Measurements from ENCODE around the gene SDE2.
"Not testable (repeated sequence)": the region's sequence is repeated elsewhere in the genome, so short reads cannot be mapped to it uniquely, and the experiment has no call there.

The SDE2 gene

DNA sequence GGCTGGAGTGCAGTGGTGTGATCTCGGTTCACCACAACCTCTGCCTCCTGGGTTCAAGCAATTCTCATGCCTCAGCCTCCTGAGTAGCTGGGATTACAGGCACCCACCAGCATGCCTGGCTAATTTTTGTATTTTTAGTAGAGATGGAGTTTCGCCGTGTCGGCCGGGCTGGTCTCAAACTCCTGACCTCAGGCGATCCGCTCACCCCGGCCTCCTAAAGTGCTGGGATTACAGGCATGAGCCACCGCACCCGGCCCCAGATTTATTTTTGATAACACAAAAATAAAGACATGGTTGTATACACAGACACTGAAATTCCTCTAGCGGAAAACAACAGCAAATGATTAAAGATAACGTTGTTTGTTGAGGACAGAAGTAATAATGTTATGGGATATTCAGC is 24.0 kb downstream of the SDE2 start:
- not testable (repeated sequence) for DNase-seq (ENCODE audit: low spot score)

DNA sequence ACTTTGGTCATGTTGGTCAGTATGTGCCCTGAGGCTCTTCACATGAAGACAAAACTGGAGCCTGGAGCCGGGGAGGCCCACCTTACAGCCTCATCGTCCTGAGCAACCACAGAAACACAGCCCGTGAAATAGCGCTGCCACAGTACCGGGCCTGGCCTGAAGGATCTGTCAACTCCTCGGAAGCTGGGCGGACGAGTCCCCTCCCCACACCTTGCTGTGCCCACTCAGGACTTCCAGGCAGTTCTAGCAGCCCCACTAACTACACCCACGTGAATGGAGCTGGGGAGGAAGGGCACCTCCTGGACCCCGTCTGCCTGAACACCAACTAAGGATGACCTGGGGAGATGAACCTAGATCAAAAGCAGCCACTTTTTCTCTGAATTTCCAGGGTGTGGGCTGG is 24.7 kb downstream of the SDE2 start:
- no peak for DNase-seq (ENCODE audit: low spot score)

DNA sequence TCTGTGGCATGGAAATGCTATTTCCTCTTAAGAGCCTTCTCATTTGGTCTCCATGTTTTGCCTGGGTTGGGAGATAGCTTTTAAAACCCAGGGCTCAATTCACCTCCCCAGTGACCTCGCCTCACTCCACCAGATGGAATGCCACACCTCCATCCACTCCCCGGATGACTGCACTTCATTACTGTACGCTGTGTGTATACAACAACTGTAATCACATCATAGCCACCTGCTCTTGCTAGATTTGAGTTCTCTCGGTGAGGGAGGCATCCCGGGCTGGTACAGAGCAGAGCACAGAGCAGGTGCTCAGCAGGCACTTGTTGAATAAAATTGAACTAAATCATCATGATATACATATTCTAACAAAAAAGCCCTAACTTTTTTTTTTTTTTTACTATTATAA is 26.0 kb downstream of the SDE2 start:
- peak; percentile 64 for DNase-seq (ENCODE audit: low spot score)

DNA sequence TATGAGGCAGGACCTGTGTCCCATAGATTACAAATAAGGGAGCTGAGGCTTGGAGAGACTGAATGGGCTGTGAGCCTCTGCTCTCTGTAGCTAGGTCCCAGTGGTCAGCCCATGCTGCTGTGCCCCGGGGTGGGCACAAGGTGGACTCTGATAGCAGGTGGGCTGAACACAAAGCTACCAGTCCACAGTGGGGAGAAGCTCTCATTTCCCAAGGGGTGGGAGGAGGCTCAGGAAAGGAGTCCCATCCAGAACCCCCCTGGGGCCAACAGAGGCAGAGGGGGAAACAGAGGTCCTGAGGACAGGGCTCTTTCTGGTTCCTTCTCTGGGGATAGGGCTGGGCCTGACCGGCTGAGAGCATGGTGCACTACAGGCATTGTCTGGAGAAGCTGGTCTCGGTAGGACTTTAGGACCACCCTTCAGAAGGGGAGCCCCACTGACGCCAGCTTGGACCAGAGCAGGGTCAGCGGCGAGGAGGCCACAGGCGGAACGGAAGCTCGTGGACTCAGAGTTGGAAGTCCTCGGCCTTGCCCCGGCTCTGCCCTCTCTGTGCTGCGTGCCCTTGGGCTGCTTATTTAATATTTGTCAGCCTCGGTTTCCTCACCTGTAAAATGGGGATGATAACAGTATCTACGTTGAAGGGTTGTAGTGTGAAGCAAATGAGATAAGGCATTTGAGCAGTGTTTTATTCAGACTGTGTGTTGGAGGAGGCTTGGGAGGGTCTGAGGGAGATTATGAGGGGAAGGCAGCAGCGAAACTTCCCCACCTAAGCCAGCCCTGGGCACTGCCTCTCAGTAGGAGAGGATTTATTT is 26.6 kb downstream of the SDE2 start:
- no peak for DNase-seq (ENCODE audit: low spot score)

DNA sequence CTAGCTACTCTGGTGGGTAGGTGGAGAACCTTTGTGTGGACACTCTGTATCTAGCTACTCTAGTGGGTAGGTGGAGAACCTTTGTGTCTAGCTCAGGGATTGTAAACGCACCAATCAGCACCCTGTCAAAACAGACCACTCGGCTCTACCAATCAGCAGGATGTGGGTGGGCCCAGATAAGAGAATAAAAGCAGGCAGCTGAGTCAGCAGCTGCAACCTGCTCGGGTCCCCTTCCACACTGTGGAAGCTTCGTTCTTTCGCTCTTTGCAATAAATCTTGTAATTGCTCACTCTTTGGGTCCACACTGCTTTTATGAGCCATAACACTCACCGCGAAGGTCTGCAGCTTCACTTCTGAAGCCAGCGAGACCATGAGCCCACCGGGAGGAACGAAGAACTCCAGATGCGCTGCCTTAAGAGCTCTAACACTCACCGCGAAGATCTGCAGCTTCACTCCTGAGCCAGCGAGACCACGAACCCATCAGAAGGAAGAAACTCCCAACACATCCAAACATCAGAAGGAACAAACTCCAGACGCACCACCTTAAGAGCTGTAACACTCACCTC is 28.5 kb downstream of the SDE2 start:
- DNase-seq (ENCODE audit: low spot score) = not testable (repeated sequence)

DNA sequence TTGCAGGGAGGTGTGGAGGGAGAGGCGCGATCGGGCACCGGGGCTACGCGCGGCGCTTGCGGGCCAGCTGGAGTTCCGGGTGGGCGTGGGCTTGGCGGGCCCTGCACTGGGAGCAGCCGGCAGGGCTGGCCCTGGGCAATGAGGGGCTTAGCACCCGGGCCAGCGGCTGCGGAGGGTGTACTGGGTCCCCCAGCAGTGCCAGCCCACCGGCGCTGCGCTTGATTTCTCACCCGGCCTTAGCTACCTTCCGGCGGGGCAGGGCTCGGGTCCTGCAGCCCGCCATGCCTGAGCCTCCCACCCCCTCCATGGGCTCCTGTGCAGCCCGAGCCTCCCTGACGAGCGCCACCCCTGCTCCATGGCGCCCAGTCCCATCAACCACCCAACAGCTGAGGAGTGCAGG is 29.4 kb downstream of the SDE2 start:
- not testable (repeated sequence) for DNase-seq (ENCODE audit: low spot score)

DNA sequence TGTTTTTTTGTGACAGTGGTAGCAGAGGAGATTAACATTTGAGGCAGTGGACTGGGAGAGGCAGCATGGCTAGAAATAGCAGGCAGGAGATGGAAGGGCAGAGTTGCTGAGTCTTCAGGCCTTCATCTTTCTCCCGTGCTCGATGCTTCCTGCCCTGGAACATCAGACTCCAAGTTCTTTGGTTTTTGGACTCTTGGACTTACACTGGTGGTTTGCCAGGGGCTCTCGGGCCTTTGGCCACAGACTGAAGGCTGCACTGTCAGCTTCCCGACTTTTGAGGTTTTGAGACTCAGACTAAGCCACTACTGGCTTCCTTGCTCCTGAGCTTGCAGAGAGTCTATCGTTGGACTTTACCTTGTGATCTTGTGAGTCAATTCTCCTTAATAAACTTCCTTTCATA is 33.9 kb downstream of the SDE2 start:
- DNase-seq (ENCODE audit: low spot score) = no peak

DNA sequence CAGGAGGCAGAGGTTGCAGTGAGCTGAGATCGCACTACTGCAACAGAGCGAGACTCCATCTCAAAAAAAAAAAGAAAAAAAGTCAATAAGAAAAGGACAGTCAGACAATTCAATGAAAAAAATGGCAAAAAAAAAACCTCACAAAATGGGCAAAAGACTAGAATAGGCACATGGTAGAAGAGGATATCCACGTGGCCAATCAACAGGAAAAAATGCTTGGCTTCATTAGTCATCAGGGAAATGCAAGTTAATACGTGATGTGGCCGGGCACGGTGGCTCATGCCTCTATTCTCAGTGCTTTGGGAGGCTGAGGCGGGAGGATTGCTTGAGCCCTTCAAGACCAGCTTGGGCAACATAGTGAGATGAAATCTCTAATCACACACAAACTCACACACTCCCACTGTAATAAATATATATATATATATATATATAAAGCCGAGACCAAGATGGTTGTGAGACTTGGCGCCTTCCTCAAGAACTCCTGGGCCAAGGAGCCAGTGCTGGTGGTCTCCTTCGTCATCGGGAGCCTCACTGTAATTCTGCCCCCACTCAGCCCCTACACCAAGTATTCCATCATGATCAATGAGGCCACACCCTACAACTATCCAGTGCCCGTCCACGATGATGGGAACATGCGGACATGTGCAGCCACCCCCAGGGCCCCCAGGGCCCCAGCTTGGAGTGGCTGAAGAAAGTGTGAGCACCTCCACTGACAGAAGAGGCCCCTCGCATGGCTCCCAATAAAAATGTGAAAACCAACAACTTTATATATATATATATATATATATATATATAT is 35.2 kb downstream of the SDE2 start:
- no peak for DNase-seq (ENCODE audit: low spot score)

DNA sequence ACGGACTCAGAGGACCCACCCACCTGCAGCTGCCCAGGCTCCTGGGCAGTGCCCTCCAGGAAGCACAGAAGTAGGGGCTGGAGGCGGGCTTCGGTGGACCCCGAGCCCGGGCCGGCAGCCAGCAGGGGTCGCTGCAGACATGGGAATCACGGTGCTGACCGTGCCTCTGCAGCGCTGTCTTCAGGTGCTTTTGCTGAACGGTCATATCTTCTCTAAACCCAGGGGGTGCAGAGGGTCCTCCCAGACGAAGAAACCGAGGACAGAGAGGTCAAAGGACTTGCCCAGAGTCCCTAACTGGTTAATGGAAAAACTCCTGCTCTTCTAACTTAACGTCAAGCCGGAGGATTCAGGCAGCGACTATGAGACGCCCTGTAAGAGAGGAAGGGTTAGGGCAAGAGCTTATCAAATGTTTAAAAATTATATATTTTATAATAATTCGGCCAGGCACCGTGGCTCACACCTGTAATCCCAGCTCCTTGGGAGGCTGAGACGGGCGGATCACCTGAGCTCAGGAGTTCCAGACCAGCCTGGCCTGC is 36.6 kb downstream of the SDE2 start:
- DNase-seq (ENCODE audit: low spot score) = peak; percentile 70

DNA sequence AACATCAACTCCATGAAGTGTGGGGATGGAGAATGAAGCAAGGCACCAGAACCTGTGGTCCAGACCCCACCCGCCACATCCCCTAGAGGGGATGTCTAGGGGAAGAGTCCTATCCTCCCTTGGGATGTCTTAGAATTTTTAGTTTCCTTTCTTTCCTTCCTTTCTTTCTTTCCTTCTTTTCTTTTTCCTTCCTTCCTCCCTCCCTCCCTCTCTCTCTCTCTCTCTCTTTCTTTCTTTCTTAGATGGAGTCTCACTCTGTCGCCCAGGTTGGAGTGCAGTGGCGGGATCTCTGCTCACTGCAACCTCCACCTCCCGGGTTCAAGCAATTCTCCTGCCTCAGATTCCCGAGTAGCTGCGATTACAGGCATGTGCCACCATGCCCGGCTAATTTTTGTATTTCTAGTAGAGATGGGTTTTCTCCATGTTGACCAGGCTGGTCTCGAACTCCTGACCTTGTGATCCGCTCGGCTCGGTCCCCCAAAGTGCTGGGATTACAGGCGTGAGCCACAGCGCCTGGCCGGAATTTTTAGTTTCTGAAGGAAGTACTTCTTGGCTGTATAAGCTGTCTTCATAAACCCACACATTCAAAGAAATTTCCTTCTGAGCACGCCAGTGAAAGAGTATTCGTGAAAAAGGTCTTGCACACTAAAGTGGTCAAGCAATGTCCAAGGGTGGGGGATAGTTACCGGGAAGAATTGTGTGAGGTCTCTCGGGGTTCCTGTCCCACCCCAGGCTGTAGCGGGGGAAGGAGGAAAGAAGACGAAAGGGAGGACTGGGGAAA is 37.3 kb downstream of the SDE2 start:
- no peak for DNase-seq (ENCODE audit: low spot score)

DNA sequence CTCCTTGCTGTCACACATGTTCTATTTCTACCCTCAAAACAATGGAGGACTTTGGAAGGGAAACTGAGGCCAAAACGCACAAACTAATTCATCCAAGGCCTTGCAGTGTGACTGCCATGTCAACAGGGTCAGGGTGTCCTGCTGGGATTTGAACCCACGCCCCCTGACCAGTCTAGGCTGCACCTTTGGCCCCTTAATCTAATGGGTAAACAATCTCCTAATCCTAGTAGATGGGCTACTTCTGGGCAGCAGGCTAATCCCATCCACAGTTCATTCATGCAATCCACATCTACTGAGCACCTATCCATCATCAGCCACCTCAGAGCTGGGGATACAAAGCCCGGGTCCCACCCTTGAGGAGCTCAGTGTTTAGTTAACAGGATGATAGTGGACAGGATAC is 41.1 kb downstream of the SDE2 start:
- no peak for DNase-seq (ENCODE audit: low spot score)

DNA sequence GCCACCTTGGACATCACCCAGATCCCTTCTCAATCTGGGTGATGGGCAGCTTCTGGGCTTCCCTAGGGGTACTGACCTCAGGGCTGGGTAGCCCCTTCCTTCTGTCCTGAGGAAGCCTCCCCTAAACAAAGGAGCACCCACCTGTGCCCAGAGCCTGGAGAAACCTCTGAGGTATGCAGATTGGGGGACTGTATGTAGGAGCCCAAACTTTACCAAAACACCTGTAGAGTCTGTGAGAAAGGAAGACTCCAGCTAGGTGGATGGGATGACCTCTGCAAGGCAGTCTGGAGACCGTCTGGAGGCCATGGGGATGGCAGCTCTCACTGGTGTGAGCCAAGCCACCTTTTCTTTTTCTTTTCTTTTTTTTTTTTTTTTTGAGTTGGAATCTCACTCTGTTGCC is 44.4 kb downstream of the SDE2 start:
- no peak for DNase-seq (ENCODE audit: low spot score)

DNA sequence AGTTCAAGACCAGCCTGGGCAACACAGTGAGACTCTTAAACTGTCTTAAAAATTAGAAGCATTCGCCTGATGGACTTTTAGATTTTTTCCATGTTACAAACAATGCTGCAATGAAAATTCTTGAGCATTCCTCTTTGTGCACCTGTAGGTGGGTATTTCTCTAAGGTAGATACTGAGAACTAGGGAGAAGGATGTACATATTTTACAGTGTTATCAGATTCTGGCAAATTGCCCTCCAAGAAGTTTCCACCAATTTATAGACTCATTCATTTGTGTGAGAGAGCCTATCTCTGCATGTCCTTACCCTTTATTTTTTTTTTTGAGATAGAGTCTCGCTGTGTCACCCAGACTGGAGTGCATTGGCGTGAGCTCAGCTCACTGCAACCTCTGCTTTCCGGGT is 45.8 kb downstream of the SDE2 start:
- DNase-seq (ENCODE audit: low spot score) = no peak

DNA sequence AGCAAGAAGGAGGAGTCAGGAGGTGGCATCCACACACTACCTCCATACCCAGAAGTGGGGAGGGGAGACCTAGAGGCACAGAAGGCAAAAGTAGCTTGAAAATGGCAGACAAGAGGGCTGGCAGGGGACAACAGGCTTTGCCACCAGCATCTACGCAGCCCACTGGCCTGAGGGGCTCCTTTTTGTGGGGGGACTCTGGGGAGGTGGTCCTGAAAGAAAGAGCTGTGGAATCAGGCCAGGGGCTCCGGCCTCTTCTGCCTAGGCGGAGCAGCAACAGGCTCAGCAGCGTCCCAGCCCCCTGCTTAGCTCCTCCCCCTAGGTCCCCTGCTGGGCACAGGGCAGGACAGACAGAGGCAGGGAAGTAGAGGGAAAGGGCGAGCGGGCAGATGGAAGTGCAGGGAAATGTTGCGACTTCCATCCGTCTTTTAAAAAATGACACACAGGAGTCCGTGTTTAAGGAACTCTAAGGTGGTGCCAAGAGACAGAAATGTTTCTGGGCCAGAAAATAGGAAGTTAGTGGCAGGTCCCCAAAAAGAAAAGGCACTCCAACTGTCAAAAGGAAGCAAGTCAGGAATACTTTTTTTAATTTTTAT is 48.1 kb downstream of the SDE2 start:
- DNase-seq (ENCODE audit: low spot score) = no peak

DNA sequence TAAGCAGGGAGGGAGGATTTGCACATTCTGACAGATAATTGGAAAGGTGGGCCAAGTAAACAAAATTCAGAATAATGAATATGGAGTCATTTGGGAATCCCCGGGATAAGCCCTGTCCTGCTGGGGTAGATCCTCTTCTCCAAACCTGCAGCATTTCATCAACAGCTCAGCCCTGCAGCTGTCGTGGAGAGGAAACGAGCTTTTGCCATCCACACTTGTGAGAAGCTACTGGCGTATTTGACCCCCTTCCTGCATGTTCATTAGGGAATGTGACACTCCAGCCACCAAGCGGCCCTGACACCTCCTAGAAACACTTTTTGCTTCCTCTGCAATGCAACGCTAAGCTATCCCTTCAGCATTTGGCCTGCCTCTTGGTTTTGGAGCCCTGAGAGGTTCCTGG is 50.1 kb downstream of the SDE2 start:
- no peak for DNase-seq (ENCODE audit: low spot score)

DNA sequence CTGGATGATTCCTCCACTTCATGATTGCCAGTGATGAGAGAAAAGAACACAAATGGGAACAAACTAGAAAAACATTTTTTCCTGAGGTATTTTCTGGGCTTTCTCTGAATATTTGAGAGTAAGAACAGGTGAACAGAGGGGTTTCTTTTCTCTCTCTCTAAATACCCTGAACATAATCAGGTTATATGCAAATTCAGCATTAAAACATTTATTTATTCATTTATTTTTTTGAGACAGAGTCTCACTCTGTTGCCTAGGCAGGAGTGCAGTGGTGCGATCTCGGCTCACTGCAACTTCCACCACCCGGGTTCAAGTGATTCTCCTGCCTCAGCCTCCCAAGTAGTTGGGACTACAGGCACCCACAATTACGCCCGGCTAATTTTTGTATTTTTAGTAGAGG is 52.3 kb downstream of the SDE2 start:
- no peak for DNase-seq (ENCODE audit: low spot score)

DNA sequence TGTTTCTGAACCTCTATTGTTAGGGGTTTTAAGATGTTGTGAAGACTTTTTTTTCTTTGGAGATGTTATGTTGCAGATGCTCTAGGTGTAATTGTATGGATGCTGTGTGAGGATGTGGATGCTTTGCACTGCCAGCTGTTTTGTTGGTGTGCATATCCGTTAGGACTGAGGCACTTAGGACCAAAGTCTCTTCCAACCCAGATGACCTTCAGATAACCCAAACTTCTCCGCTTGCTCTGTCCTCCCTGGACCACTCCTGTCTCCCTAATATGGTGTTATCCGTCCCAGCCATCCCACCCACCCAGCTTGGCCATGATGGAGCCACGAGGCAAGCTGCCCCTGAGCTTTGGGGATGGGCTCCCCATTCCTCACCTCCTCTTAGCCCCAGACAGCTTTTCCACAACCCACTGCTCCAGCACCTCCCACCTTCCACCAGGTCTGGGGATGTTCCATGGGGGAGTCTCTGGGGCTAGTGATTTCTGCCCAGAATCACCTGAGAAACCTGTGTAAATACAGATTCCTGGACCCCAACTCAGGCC is 53.0 kb downstream of the SDE2 start:
- no peak for DNase-seq (ENCODE audit: low spot score)

DNA sequence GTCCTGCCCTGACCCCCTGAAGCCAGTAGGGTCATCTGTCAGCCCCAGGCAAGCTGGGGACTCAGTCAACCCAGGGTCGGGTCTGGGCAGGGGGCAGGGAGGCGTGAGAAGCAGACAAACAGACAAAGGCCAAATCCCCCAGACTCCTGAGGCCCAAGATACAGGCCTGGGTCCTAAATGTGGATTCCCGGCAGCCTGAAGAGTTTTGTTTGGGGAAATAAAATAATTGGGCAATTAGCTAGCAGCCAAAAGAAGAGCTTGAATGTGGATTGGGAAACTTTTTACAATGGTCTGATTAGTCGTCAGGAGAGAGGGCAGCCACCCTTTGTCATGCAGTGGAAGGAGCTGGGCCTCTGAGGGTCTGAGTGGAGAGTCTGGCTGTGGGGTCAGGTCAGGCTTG is 53.6 kb downstream of the SDE2 start:
- no peak for DNase-seq (ENCODE audit: low spot score)

DNA sequence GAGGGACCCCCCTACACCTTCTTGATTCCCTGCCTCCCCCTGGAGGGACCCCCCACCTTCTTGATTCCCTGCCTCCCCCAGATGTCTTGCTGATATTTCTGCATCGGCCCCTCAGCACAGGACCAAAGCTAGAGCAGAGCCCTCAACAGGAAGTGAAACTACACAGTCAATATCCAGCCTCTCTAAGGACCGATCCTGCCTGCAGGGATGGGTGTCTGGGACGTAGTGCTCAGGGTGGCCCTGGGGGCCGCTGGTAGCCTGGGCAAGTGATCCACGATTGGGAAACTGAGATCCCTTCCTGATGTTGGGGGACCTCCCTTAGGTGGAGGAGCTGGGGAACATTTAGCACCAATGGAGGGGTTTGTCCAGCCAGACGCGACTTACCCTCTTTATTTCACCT is 54.2 kb downstream of the SDE2 start:
- DNase-seq (ENCODE audit: low spot score) = no peak

DNA sequence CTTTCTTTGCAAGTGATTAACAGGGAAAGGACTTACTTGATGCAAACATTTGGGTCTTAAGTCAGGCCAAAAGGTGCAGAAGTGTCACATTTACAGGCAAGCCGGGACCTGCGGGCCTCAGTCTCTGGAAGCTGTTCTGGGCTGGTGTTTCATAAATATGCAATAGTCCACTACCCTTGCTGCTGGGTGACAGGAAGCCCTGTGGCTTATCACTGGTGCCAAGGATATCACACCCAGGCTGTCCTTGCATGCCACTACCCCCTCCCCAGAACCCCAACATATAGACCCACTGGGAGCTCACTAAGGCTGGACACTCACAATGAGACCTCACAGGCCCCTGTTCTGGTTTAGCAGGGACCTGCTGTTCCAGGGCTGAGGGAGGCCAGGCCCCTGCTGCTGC is 54.8 kb downstream of the SDE2 start:
- no peak for DNase-seq (ENCODE audit: low spot score)

DNA sequence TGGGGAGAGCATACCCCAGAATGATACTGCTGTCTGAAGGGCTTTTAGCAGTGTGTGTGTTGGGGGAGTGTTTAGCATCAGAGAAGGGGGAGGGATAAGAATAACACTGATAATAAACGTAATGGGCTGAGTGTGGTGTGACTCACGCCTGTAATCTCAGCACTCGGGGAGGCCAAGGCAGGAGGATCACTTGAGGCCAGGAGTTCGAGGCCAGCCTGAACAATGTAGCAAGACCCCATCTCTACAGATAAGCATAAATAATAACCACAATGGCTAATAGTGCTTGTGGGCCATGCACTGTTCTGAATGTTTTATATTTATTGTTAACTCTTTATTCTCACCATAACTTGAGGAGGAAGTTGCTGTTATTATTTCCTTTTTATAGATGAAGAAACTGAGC is 55.6 kb downstream of the SDE2 start:
- DNase-seq (ENCODE audit: low spot score) = no peak

DNA sequence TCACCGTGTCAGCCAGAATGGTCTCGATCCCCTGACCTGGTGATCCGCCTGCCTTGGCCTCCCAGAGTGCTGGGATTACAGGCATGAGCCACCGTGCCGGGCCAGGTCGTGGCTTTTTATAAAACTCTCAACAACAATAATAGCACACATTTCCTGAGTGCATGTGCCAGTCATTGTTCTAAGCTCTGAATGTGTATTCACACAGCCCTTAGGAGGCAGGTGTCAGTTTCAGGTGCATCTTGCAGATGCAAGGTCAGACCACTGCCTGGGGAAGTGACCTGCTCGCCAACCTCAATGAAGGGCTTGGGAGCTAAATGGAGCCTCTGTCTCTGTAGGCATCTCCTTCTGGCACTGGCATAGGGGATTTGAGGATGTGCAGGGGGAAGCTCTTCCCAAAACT is 56.6 kb downstream of the SDE2 start:
- DNase-seq (ENCODE audit: low spot score) = no peak

All from hematopoietic multipotent progenitor cell treated with erythropoietin and hydrocortisone succinate and interleukin-3 and kit ligand, for 17 days (in vitro differentiated cells).